ENCODE measurements around the gene CES3. TPM values are rescaled to one million over a fixed set of nuclear protein-coding genes. Genes with fewer than 3 reads are reported as not detected.

CES3 gene
- total RNA-seq, 1 donor from 2014 or later = 4.1 TPM

- peaks cover 12% of the 10 kb centered on the region for H3K27me3 Mint-ChIP-seq (ENCODE audit: unreplicated experiment)
- DNase-seq = no peak
- H3K4me1 Mint-ChIP-seq (ENCODE audit: low read depth, unreplicated experiment) = peaks cover 3% of the 10 kb centered on the region
- no peaks in the 10 kb centered on the region for H3K36me3 Mint-ChIP-seq (ENCODE audit: unreplicated experiment)
- H3K9me3 Mint-ChIP-seq (ENCODE audit: unreplicated experiment) = peaks cover 5% of the 10 kb centered on the region
- TF ChIP-seq, protein P1, sequence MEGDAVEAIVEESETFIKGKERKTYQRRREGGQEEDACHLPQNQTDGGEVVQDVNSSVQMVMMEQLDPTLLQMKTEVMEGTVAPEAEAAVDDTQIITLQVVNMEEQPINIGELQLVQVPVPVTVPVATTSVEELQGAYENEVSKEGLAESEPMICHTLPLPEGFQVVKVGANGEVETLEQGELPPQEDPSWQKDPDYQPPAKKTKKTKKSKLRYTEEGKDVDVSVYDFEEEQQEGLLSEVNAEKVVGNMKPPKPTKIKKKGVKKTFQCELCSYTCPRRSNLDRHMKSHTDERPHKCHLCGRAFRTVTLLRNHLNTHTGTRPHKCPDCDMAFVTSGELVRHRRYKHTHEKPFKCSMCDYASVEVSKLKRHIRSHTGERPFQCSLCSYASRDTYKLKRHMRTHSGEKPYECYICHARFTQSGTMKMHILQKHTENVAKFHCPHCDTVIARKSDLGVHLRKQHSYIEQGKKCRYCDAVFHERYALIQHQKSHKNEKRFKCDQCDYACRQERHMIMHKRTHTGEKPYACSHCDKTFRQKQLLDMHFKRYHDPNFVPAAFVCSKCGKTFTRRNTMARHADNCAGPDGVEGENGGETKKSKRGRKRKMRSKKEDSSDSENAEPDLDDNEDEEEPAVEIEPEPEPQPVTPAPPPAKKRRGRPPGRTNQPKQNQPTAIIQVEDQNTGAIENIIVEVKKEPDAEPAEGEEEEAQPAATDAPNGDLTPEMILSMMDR (IDR thresholded peaks at IDR 0.05; ENCODE audit: partially characterized antibody, unreplicated experiment) = no peak
- no peak overlapping the region for H3K27ac Mint-ChIP-seq (ENCODE audit: unreplicated experiment)
- no peak overlapping the region for H3K4me3 Mint-ChIP-seq (ENCODE audit: unreplicated experiment)
Measured at GRCh38 chr16:66996324-66996982, 35.4 kb downstream of the CES3 start.

DNA sequence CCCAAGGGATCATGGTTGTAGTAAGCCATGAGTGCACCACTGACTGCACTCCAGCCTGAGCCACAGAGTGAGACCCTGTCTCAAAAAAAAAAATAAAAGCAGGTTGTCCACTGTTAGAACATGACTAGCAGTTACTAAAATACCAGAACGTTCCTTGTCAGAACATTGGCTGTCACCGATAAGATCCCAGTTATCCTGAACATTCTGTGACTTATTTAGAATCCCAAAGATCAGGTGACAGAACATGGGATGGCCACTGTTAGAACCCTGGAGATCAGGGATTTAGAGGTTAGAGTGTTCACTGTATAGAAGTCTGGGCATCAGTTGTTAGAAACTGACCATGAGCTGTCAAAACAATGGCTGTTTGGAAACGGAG, 35.9 kb downstream of the CES3 start:
- Mint-ChIP-seq H3K27me3 (ENCODE audit: unreplicated experiment) (peaks cover 12% of the 10 kb centered on the region), H3K4me1 (ENCODE audit: low read depth, unreplicated experiment) (peaks cover 3% of the 10 kb centered on the region), H3K4me3 (ENCODE audit: unreplicated experiment) (no peak overlapping the region), H3K27ac (ENCODE audit: unreplicated experiment) (no peak overlapping the region), H3K36me3 (ENCODE audit: unreplicated experiment) (no peaks in the 10 kb centered on the region), H3K9me3 (ENCODE audit: unreplicated experiment) (peaks cover 5% of the 10 kb centered on the region)
- TF ChIP-seq, protein P1 (IDR thresholded peaks at IDR 0.05; ENCODE audit: partially characterized antibody, unreplicated experiment) = no peak
- no peak for DNase-seq

- peak; percentile 53 for DNase-seq
- H3K9me3 Mint-ChIP-seq (ENCODE audit: unreplicated experiment) = peaks cover 5% of the 10 kb centered on the region
- H3K27ac Mint-ChIP-seq (ENCODE audit: unreplicated experiment) = no peak overlapping the region
- H3K36me3 Mint-ChIP-seq (ENCODE audit: unreplicated experiment) = no peaks in the 10 kb centered on the region
- peaks cover 16% of the 10 kb centered on the region for H3K27me3 Mint-ChIP-seq (ENCODE audit: unreplicated experiment)
- peaks cover 3% of the 10 kb centered on the region for H3K4me1 Mint-ChIP-seq (ENCODE audit: low read depth, unreplicated experiment)
- TF ChIP-seq, protein P1 (IDR thresholded peaks at IDR 0.05; ENCODE audit: partially characterized antibody, unreplicated experiment) = no peak
- peak overlapping the region; percentile 38 for H3K4me3 Mint-ChIP-seq (ENCODE audit: unreplicated experiment)
Measured at GRCh38 chr16:67000384-67001351, 39.6 kb downstream of the CES3 start.

- DNase-seq = no peak
- Mint-ChIP-seq H3K4me1 (ENCODE audit: low read depth, unreplicated experiment) (peaks cover 3% of the 10 kb centered on the region), H3K9me3 (ENCODE audit: unreplicated experiment) (peaks cover 5% of the 10 kb centered on the region), H3K4me3 (ENCODE audit: unreplicated experiment) (no peak overlapping the region), H3K27ac (ENCODE audit: unreplicated experiment) (no peak overlapping the region), H3K27me3 (ENCODE audit: unreplicated experiment) (peaks cover 16% of the 10 kb centered on the region), H3K36me3 (ENCODE audit: unreplicated experiment) (no peaks in the 10 kb centered on the region)
- TF ChIP-seq, protein P1 (IDR thresholded peaks at IDR 0.05; ENCODE audit: partially characterized antibody, unreplicated experiment) = no peak
Measured at GRCh38 chr16:67001726-67002125, 40.7 kb downstream of the CES3 start.

Data from glutamatergic neuron (in vitro differentiated cells).